ENCODE data around the gene CHCHD6.

The CHCHD6 gene

DNA sequence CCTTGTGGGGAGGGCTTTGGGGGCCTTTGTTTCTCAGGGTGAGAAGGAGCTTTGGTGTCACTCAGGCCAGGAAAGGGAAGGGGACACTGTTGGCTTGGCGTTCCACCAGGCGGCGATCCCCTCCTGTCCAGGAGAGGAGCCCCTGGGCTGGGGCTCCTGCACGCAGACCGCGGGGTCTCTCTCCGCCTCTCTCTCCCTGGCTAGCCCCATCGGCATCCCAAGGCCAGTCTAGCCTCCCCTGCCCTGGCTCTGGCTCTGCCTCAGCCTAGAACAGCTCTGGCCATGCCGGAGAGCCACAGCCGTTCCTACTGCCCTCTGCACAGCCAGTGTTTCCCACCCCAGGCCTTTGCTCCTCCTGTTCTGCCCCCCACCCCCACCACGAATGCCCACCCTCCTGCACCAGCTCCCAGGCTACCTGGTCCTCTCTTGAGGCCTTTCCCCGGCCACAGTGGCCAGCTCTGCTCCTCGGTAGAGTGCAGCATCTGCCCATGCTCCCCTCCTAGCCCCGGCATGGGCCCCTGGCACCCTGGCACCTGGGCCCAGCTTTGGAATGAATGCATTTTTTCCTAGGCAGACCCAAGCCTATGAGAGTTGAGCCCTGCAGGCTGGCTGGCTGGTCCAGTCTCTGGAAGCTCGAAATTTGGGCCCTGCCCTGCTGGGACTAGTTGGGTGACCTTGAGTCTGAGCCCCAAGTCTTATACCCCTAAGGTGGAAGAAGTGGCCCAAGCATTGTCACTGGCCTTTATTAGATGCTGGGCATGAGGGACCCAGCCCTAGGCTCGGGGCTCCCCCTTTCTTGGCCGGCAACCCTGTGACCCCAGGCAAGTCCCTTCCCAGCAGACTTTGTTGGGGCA, 281.3 kb downstream of the CHCHD6 start:
- DNase-seq, result no peak

DNA sequence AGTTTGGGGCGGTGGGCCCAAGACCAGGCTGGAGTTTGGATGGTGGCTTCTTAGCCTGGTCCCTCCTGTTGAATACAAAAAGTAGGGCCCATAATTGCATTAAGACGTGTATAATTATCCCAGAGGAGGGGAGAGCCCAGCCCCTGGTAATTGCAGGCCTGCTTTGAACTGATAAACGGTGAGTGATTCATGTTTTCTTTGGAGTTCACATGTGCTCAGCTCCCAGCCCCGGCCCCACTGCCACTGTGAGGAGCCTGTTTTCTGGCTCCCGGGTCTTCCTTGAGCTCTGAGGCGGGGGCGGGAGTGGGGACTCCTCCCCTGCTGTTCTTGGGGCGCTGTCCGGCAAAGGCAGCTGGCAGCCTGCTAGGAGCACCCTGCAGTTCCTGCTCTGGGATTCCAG, 282.0 kb downstream of the CHCHD6 start:
- DNase-seq, result no peak

DNA sequence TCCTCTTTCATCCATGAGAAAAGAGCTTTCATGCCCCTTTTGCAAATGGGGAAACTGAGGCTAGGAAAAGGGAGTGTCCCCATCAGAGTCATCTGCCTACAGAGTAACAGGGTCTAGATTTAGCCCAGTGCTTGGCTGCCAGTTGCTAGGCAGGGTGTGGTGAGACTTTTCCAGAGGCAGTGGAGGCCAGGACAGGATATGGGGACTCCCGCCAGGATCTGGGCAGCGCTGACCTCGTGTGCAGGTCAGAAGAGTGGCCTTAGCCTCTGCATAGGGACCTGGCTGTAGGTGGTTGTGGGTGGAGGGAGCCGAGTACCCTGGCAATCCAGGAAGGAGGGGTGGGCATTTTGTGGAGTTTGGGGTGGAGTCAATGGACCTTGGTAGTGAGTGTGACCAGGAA, 283.1 kb downstream of the CHCHD6 start:
- DNase-seq, result no peak

DNA sequence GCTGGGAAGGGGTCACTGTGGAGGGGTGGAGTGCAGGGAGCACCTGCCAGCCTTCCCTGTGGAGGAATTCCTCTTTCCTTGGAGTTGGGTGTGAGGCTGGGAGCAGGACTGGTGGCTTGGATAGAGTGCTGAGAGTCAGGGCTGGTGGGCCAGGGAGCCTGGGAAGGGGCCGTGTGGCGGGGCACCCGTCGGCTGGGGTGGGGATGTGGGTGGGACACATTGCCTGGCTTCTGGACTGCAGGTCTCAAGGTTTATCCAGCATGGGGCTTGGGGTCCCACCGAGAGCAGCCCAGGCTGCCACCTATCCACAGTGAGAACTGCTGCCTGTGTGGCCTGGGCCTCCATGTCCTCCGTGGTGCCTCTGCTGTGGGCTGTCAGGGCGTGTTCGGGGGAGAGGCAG, 283.6 kb downstream of the CHCHD6 start:
- no peak for DNase-seq

DNA sequence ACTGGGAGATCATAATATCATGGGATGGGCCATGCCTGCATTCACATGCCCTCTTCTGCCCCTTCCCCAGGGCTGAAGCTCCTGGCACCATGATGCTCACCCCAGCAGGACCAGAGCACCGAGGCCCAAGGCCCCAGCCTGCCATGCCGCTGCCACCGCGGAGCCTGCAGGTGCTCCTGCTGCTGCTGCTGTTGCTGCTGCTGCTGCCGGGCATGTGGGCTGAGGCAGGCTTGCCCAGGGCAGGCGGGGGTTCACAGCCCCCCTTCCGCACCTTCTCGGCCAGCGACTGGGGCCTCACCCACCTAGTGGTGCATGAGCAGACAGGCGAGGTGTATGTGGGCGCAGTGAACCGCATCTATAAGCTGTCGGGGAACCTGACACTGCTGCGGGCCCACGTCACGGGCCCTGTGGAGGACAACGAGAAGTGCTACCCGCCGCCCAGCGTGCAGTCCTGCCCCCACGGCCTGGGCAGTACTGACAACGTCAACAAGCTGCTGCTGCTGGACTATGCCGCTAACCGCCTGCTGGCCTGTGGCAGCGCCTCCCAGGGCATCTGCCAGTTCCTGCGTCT, 284.5 kb downstream of the CHCHD6 start:
- no peak for DNase-seq

DNA sequence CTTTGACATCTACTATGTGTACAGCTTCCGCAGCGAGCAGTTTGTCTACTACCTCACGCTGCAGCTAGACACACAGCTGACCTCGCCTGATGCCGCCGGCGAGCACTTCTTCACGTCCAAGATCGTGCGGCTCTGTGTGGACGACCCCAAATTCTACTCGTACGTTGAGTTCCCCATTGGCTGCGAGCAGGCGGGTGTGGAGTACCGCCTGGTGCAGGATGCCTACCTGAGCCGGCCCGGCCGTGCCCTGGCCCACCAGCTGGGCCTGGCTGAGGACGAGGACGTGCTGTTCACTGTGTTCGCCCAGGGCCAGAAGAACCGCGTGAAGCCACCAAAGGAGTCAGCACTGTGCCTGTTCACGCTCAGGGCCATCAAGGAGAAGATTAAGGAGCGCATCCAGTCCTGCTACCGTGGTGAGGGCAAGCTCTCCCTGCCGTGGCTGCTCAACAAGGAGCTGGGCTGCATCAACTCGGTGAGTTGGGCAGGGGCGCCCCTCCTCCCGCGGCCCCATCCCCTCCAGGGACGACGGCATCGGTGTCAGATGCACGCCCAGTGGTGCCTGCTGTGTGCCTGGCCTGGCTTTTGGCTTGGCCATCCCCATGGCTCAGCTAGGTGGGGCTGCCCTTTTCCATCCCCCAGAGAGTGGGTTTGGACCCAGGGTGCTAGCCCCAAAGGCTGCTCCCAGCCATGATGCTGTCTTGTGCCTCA, 285.4 kb downstream of the CHCHD6 start:
- no peak for DNase-seq

DNA sequence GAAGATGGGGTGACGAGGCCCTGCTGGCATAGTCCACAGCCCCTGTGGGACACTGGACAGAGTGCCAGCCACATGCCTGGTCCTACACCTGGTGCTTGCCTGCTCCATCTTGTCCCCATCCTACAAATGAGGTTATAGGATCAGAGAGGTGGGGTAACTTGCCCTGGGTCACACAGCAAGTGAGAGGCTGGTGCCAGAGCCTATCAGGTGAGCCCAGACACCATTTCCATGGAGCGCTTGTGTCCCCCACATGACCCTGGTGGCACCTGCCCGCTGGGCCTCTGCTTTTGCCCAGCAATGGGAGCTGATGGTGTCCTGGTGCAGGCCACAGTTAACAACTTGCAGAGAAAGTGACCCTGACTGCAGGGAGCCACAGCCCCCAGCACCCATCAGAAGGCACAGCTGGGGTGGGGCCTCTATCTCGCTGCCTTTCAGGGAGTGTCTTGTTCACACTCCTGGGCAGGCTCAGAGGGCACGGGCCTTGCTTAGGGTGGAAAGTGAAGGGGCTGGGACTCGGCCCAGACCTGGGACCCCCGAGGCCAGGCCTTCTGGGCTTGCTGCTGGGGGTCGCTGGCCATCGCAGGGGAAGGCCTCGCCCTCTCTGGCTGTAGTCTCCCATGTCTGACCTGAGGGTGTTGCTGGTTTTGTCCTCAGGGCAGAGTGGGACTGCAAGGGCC, 286.1 kb downstream of the CHCHD6 start:
- no peak for DNase-seq

DNA sequence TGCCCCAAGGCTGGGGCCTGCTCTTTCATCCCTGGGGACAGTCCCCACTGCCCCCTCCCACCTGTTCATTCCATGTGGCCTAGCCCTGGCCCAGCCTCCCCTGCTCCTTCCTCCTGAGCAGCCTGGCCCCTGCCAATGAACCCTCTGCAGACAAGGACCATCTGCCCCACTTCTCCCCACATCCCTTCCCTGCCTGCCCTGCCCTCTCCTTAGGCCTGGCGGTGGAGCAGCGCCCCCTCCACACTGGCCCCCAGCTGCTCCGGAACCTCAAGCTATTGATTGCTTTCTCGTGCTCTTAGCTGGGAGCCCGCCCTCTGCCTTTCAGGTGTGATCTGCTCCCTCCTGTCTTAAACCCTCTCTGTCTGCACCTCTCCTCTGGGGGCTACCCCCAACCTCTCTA, 286.9 kb downstream of the CHCHD6 start:
- DNase-seq, result no peak

DNA sequence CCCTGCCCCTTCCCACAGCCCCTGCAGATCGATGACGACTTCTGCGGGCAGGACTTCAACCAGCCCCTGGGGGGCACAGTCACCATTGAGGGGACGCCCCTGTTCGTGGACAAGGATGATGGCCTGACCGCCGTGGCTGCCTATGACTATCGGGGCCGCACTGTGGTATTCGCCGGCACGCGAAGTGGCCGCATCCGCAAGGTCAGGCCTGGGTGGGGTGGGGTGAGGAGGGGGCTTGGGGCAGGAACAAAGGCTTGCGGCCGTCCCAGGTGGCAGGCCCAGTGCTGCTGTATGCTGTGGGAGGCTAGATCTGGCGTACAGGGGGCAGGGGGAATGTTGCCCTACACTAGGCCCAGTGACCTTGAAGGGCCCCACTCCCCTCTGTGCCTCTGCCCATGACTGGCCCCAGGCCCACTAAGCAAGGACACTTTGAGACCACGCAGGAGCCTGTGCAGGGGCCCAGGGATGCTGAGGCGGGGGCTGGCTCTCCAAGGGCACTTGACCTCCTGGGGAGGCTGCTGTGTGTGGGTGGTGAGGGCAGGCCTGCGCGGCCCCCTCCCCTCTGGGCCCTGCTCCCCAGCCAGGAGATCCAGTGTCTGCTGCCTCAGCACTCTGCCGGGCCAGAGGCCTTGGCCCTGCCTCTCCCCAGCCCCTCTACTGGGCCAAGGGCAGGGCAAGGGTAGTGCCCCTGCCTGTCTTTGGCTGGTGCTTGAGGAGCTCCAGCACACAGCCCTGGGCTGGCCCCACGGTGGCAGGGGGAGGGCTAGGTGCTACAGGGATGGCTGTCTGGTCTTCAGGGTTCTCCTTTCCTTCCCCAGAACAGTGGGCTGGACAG, 287.5 kb downstream of the CHCHD6 start:
- no peak for DNase-seq

DNA sequence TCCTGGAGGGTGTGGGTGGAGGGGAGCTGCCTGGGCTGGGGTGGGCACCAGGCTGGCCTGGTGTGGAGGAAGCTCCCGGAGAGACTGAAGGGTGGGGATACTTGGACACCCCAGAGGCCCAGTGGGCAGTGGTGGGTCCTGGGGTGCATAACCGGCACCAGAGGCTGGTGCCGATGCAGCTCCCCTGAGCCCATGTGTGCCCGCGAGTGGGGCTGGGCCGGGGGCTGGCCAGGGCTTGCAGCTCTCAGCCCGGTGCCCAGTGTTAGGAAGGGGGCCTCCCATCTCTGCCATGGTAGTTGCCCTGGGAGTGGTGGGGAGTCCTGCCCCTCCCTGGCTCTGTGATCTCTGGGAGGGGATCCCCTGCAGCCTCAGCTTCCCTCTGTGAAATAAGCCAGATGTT, 288.2 kb downstream of the CHCHD6 start:
- no peak for DNase-seq

DNA sequence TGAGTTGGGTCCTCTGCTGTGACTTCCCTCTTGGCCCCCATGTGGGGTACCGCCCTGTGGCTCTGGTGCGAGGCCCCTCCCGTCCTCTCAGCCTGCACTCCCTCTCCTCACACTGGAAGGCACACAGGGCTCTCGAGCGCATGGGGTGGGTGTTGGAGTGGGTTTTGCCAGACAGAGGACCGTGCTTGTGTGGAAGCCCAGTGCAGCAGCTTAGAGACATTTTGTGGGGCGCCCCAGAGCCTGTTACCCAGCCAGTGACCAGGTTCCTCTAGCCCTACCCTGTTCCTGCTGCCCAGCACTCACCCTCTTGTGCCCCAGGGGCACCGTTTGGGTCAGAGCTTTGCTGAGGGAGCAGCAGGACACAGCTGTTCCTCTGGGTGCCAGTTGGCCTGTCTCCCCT, 288.7 kb downstream of the CHCHD6 start:
- DNase-seq, result no peak

DNA sequence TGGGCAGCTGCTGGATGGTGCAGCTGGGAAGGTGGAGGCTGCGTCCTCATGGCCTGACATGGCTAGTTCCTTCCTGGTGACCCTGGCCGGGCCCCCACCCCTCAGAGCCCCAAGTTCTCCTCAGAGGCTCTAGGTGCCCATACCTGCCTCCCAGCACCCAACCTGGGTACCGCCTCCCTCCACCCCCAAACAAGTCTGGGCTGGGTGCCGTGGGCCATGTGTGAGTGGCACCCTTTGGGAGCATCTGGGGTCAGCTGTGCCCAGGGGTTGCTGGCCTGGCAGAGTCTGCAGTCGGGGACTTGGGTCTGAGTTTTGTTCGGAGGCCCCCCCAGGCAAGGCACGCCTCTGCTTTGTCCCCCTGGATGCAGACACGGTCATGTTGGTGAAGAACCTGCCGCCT, 289.4 kb downstream of the CHCHD6 start:
- DNase-seq, result no peak

DNA sequence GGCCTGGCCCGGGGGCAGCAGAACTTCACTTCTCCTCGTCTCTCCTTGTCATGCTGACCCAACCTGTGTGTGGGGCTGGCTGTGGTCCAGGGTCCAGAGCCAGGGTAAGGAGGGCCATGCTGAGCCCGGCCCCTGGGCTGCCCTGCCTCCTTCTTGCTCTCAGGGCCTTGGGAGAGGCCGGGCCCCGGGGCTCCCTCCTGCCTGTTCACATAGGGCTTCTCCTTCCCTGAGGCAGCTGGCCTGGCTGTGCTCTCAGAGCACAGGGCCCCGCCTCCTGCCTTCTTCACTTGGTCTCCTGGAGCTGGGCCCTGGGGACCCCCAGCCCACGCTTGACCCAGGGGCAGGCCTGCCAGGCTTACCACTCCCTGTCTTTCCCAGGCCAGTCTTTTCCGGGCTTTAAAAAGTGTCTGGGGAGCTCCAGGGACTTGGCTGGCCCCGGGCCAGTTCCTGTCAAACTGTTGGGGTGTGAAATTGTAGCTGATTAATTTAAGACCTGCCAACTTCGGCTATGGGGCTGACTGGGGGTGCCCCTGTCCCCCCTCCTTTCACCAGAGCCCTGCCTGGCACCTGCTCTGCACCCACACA, 290.7 kb downstream of the CHCHD6 start:
- DNase-seq, result no peak

DNA sequence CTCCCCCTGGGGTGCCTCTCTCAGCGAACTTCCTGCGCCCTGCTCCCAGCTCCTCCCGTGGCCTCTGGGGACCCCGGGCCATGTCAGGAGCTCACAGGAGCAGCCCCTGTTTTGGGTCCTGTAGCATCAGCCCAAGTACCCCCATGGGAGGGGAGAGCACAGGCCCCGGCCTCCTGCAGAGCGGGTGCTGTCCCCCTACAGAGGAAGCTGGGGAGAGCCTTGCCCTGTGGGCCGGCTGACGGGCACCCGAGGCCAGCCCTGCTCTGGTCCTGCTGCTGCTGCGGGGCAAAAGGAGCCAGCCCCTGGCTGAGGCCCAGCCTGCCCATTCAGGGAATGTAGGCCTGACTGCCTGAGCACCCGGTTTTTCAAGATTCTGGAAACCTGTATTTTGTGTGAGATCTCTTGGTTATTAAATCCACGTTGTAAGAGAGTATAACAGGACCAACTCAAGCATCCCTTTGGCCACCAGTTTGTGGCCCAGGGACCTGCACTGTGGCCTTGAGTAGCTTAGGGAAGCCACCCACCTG, 291.3 kb downstream of the CHCHD6 start:
- DNase-seq, result no peak

DNA sequence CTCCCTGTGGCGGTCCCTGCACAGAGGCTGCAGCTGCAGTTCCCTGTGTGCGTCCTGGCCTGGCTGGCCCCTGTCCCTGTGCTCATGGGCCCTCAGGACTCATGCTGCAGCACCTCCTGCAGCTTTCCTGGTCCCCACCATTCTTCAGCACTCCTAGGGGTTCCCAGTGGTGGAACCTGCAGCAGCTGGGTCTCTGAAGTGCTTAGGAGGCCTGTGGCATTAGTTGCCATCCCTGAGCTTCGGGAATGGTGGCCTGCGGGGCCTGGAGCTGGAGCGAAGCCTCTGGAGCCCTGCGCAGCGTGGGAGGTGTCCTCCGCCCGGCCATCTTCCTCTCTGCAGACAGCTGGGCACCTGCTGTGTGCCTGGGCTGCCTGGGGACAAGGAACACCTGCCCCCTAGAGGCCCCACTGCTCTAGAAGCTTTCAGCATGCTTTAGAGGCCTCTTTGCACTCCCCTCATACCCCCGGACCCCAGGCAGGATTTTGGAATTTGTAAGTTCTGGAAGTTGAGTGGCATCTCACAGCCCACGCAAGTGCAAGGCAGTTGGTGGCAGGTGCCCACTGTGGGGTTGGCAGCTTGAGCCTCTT, 292.0 kb downstream of the CHCHD6 start:
- no peak for DNase-seq

DNA sequence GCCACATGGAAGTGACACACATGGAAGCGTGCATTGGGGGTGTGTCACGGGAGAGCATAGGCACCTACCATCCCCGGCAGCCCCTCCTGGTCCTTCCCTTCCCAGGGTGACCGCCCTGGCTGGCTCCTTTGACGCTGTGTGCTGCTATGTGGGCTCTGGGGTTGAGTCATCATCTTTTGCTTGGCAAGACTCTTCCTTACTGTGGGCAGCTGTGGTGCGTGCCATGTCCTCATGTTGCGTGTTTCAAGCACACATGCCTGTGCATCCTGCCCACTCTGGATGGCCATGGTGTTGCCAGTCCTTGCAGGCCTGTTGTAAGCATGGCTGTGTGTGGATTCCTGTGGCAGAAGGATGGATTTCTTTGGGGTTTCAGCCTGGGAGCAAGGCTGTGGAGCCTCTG, 292.9 kb downstream of the CHCHD6 start:
- DNase-seq, result no peak

DNA sequence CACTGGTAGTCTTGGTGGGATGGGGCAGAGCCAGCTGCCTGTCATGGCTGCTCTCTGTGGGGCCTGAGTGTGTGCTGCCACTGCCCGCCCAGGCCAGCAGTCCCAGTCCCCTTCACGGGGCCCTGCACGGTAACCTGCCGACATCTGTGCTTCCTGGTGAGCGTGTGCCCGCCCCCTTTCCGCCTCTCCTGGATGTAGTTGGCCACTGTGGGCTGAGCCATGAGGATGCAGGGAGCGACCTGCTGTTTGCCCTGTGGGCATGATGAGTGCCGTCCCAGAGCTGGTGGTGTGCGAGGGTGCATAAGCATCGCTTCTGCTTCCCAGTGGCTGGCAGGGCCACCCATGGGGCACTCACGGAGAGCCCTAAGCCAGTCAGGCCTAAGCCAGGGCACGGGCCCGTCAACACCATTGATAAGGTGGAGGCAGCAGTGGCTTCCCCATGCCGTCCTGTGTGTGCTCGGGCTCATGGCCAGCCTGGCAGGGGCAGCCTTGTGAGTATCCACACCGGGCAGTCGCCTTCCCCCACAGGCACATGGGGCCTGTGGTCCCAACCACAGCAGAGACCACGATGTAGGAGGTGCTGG, 293.5 kb downstream of the CHCHD6 start:
- DNase-seq, result no peak

DNA sequence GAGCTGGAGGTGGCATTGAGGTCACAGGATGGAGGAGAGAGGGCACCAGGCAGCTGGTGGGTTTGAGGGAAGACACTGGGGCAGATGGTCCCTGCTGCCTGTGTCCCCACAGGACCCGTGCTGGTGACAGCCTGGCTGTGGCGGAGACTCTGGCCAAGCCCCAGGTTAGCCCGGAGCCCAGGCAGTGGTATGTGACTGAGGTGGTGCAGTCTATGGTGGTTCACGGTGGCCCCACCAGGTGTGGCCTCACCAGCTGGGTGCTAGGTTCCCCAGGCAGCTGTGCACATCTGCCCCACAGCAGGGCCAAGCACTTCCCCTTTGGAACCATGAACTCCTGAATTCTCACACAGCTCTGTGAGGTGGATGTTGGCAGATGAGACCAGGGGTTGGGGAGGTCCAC, 294.3 kb downstream of the CHCHD6 start:
- no peak for DNase-seq

DNA sequence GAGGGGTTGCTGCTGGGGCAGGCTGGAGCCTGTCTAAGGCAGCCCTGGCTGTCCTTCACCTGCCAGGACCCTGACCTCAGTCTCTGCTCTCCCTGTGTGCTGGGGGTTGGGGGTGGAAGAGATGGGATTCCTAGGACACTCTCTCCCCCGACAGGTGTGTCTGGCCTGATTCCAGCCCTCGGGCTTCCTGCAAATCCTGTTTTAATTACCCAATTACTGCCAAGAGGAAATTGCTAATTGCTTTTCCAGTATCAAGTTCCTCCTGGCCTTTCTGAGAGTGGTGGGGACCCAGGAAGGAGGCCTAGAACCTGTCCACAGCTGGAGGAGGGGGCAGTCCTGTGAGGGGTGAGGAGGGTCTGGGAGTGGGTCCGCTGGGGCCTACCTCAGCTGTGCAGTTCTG, 294.7 kb downstream of the CHCHD6 start:
- no peak for DNase-seq

DNA sequence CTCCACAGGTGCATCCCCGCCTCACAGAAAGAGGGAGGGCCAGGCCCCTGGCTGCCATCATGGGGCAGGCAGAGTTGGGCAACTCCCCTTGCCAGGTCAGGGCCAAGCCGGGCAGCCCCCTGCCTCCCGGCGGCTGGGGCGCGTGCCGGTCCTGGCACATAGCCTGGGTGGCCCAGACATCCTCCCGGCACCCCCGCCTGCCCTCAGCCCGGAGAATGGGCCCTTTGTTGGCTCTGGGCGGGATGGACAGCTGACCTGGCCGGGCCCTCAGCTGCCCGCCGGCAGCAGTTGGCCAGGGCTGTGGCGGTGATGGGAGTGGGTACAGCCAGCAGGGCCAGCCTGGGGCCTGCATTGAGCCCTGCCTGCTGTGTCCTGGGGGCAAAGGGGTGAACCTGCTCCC, 295.3 kb downstream of the CHCHD6 start:
- DNase-seq, result no peak

DNA sequence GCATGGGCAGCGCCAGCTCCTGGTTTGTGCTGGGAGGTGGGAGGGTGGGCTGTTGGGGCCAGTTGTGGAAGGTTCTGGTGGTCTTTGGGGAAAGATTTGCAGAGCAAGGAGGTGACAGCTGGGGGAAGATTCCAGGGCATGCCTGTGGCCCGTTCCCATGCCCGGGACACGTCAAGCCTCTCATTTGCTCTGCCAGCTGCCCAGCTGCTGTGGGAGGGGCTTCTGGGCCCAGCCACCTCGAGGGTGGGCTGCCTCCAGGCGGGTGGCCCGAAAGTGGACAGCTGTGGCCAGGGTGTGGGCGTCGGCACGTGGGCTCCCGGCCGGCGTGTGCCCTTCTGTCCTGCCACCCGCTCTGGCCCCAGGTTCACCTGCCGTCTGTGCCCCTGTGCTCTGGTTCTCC, 296.1 kb downstream of the CHCHD6 start:
- DNase-seq, result no peak
